HL-60 (cell line): Measurements from ENCODE around the gene CCDC117.
A peak's percentile ranks its signal among the peaks of the same experiment; 100 is the strongest.

Source experiments
- GABPA ChIP-seq: IDR thresholded peaks from 2 replicates; pipeline ENCODE4 v1.6.1; 2012; ENCODE audit warnings: low read depth
- POLR2AphosphoS5 ChIP-seq: IDR thresholded peaks from 2 replicates; pipeline ENCODE4 v1.6.1; 2012; ENCODE audit warnings: low read depth
- SPI1 ChIP-seq: IDR thresholded peaks from 2 replicates; pipeline ENCODE4 v1.6.1; 2012; ENCODE audit warnings: low read depth, mild to moderate bottlenecking, borderline replicate concordance
- TF ChIP-seq, protein P1 (sequence below): IDR thresholded peaks from one replicate; pipeline ENCODE4 v1.5.1; 2011; ENCODE audit warnings: low read length, control low read depth, inconsistent platforms; ENCODE audit not compliant: insufficient read depth
- TF ChIP-seq, protein P2 (sequence below): IDR thresholded peaks from 2 replicates; pipeline ENCODE4 v1.6.1; 2012; ENCODE audit warnings: low read depth; ENCODE audit not compliant: insufficient replicate concordance

- TF ChIP-seq, protein P1, sequence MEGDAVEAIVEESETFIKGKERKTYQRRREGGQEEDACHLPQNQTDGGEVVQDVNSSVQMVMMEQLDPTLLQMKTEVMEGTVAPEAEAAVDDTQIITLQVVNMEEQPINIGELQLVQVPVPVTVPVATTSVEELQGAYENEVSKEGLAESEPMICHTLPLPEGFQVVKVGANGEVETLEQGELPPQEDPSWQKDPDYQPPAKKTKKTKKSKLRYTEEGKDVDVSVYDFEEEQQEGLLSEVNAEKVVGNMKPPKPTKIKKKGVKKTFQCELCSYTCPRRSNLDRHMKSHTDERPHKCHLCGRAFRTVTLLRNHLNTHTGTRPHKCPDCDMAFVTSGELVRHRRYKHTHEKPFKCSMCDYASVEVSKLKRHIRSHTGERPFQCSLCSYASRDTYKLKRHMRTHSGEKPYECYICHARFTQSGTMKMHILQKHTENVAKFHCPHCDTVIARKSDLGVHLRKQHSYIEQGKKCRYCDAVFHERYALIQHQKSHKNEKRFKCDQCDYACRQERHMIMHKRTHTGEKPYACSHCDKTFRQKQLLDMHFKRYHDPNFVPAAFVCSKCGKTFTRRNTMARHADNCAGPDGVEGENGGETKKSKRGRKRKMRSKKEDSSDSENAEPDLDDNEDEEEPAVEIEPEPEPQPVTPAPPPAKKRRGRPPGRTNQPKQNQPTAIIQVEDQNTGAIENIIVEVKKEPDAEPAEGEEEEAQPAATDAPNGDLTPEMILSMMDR: no peak
- TF ChIP-seq POLR2AphosphoS5 (no peak), GABPA (no peak), SPI1 (peak; percentile 39; the same call in 1 of the 2 replicates)
- TF ChIP-seq, protein P2, sequence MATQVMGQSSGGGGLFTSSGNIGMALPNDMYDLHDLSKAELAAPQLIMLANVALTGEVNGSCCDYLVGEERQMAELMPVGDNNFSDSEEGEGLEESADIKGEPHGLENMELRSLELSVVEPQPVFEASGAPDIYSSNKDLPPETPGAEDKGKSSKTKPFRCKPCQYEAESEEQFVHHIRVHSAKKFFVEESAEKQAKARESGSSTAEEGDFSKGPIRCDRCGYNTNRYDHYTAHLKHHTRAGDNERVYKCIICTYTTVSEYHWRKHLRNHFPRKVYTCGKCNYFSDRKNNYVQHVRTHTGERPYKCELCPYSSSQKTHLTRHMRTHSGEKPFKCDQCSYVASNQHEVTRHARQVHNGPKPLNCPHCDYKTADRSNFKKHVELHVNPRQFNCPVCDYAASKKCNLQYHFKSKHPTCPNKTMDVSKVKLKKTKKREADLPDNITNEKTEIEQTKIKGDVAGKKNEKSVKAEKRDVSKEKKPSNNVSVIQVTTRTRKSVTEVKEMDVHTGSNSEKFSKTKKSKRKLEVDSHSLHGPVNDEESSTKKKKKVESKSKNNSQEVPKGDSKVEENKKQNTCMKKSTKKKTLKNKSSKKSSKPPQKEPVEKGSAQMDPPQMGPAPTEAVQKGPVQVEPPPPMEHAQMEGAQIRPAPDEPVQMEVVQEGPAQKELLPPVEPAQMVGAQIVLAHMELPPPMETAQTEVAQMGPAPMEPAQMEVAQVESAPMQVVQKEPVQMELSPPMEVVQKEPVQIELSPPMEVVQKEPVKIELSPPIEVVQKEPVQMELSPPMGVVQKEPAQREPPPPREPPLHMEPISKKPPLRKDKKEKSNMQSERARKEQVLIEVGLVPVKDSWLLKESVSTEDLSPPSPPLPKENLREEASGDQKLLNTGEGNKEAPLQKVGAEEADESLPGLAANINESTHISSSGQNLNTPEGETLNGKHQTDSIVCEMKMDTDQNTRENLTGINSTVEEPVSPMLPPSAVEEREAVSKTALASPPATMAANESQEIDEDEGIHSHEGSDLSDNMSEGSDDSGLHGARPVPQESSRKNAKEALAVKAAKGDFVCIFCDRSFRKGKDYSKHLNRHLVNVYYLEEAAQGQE: no peak
Measured at GRCh38 chr22:28808716-28809355, 36.3 kb downstream of the CCDC117 start.
